NCI-H446 (cell line): ENCODE data around the gene HIGD1B.

Experiments
- DNase-seq, 2 experiments: peaks; one replicate each; lab custom pipeline; 2025; lab: John Stamatoyannopoulos, UW

The HIGD1B gene

GRCh38 chr17:44878627-44879221 lies 31.0 kb downstream of the HIGD1B start:
- DNase-seq: peak; percentile 12 to 60

GRCh38 chr17:44879376-44879775 lies 31.7 kb downstream of the HIGD1B start:
- no peak for DNase-seq

GRCh38 chr17:44880062-44880461 lies 32.4 kb downstream of the HIGD1B start:
- DNase-seq: no peak

- DNase-seq: no peak
These were observed 33.5 kb downstream of the HIGD1B start for GRCh38 chr17:44881145-44881544.

- no peak for DNase-seq
These were observed 37.3 kb downstream of the HIGD1B start for GRCh38 chr17:44884941-44885340.

GRCh38 chr17:44887016-44887415 lies 39.3 kb downstream of the HIGD1B start:
- no peak for DNase-seq

- DNase-seq: no peak
These were observed 40.6 kb downstream of the HIGD1B start for GRCh38 chr17:44887971-44888954.

GRCh38 chr17:44889003-44889402 lies 41.3 kb downstream of the HIGD1B start:
- no peak for DNase-seq

GRCh38 chr17:44892250-44892649 lies 44.6 kb downstream of the HIGD1B start:
- no peak for DNase-seq

GRCh38 chr17:44894642-44895041 lies 47.0 kb downstream of the HIGD1B start:
- no peak for DNase-seq

- peak in 1 of 2 experiments; percentile 31 for DNase-seq
These were observed 51.0 kb downstream of the HIGD1B start for GRCh38 chr17:44898768-44899073.

- peak; percentile 89 to 90 for DNase-seq
These were observed 51.5 kb downstream of the HIGD1B start, which contains the start of gene EFTUD2 for GRCh38 chr17:44899074-44899782. Gene EFTUD2, minus strand, starts transcription at chr17:44899445. Its CDS starts 4,924 bp downstream, at chr17:44894521.
